ENCODE data around the gene TRPC4.

- no peak for TF ChIP-seq CTCF (IDR thresholded peaks at IDR 0.05; ENCODE audit: low read depth, low read length)
- no peak for TF ChIP-seq EZH2phosphoT487 (IDR thresholded peaks at IDR 0.05; ENCODE audit: low read depth)
Observed at GRCh38 chr13:37596805-37597204, 272.8 kb downstream of the TRPC4 start.

Data from OCI-LY3 (cell line).